ENCODE measurements around the gene CAMK2A.

CAMK2A gene

DNA sequence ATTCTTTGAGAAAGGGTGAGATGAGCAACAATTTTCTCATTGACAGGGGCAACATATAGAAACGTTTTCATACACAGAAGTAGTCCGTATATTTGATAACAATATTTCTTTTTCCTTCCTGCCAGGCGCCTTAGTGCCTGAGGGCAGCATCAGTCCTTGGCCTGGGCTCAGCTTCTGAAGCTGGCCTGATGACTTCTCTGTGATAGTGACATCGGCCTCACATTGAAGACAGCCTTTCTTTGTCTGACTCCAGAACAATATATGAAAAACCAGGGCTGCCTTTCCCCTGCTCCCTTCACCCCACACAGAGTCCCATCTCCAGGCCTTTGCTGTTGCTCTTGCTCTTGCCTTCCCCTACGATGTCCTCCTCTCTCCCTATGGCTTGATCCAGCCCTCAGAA is 43.8 kb upstream of the CAMK2A start:
- Histone ChIP-seq H3K79me2 (ENCODE audit: insufficient read depth, low read depth) (no peaks in the 10 kb centered on the region), H4K20me1 (ENCODE audit: insufficient read depth) (no peaks in the 10 kb centered on the region), H3K27me3 (ENCODE audit: insufficient read depth, low read depth) (no peaks in the 10 kb centered on the region), H3K4me2 (no peak overlapping the region), H3K4me1 (ENCODE audit: low read depth, poor library complexity, severe bottlenecking) (peaks cover 23% of the 10 kb centered on the region), H2AFZ (ENCODE audit: low read depth) (no peak overlapping the region), H3K27ac (no peak overlapping the region), H3K36me3 (ENCODE audit: insufficient read depth) (no peaks in the 10 kb centered on the region), H3K4me3 (IDR thresholded peaks at IDR 0.05; ENCODE audit: insufficient read depth, low read depth, low read length) (no peak overlapping the region), H3K9ac (no peak overlapping the region)
- TF ChIP-seq, protein P1, sequence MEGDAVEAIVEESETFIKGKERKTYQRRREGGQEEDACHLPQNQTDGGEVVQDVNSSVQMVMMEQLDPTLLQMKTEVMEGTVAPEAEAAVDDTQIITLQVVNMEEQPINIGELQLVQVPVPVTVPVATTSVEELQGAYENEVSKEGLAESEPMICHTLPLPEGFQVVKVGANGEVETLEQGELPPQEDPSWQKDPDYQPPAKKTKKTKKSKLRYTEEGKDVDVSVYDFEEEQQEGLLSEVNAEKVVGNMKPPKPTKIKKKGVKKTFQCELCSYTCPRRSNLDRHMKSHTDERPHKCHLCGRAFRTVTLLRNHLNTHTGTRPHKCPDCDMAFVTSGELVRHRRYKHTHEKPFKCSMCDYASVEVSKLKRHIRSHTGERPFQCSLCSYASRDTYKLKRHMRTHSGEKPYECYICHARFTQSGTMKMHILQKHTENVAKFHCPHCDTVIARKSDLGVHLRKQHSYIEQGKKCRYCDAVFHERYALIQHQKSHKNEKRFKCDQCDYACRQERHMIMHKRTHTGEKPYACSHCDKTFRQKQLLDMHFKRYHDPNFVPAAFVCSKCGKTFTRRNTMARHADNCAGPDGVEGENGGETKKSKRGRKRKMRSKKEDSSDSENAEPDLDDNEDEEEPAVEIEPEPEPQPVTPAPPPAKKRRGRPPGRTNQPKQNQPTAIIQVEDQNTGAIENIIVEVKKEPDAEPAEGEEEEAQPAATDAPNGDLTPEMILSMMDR (conservative IDR thresholded peaks at IDR 0.05; ENCODE audit: low read depth, low read length) = no peak

DNA sequence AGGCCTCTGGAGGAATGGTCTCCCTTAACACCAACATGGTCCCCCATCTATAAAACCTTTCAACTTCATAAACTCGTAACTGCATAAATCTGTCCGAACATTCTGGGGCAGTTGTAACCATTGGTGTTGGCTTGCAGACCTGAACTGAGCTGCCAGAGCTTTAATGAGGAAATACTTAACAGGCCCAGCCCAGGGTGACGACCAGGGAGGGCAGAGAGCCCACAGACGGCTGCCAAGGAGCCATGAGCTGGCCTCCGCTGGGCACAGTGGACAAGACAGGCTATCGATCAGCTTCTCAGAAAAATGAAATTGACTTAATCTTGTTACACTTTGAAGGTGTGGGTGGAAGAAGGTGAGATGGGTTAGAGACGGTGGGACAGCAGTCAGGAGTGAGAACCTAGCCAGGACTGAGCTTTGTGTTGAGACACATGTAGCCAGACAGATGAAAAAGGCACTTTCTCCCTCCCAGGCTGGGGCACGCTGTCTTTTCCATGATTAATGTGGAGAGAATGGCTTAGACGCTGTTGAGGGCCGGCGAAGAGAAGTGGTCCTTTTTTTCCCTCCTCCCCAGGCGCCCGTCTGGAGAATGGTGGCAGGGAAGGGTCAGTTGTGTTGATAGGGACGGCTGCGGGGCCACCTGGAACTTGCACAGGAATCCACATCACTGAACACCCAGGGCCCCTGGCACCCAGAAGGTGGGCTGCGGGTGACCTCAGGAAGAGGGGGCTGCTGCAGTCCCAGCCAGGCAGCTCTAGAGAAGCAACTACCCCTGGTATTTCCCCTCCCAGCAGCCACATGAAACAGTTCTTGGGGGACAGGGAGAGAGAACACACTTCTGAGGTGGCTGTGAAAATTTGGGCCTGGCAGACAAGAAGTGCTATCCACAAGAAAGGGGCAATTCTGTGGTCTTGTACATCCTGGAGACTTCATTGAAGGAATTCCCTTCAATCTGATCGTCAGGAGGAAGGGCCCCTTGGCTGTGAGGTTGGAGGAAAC is 40.6 kb upstream of the CAMK2A start:
- Histone ChIP-seq H3K27me3 (ENCODE audit: insufficient read depth, low read depth) (no peaks in the 10 kb centered on the region), H4K20me1 (ENCODE audit: insufficient read depth) (no peaks in the 10 kb centered on the region), H2AFZ (ENCODE audit: low read depth) (no peak overlapping the region), H3K4me2 (no peak overlapping the region), H3K36me3 (ENCODE audit: insufficient read depth) (no peaks in the 10 kb centered on the region), H3K79me2 (ENCODE audit: insufficient read depth, low read depth) (no peaks in the 10 kb centered on the region), H3K4me3 (IDR thresholded peaks at IDR 0.05; ENCODE audit: insufficient read depth, low read depth, low read length) (no peak overlapping the region), H3K4me1 (ENCODE audit: low read depth, poor library complexity, severe bottlenecking) (peaks cover 12% of the 10 kb centered on the region), H3K27ac (no peak overlapping the region), H3K9ac (no peak overlapping the region)
- TF ChIP-seq, protein P1 (conservative IDR thresholded peaks at IDR 0.05; ENCODE audit: low read depth, low read length) = no peak

DNA sequence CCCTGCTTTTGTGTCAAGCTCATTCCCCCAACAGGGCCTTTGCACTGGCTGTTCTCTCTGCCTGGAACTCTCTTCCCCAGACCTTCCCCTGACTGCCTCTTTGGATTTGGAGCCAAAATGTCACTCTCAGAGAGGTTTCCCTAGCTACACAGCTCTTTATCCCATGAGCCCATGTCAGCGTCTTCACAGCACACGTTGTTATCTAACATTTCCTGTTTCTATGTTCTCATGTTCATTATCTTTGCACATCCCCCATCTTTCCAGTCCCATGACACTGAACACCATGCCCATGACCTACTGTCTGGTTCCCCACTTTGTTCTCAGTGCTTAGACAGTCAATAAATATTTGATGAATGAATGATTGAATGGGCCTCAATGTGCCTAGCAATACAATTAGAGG is 39.5 kb upstream of the CAMK2A start:
- no peak overlapping the region for H3K27ac ChIP-seq
- no peaks in the 10 kb centered on the region for H4K20me1 ChIP-seq (ENCODE audit: insufficient read depth)
- H3K36me3 ChIP-seq (ENCODE audit: insufficient read depth) = no peaks in the 10 kb centered on the region
- TF ChIP-seq, protein P1 (conservative IDR thresholded peaks at IDR 0.05; ENCODE audit: low read depth, low read length) = no peak
- H3K27me3 ChIP-seq (ENCODE audit: insufficient read depth, low read depth) = no peaks in the 10 kb centered on the region
- H3K9ac ChIP-seq = no peak overlapping the region
- no peaks in the 10 kb centered on the region for H3K79me2 ChIP-seq (ENCODE audit: insufficient read depth, low read depth)
- peaks cover 12% of the 10 kb centered on the region for H3K4me1 ChIP-seq (ENCODE audit: low read depth, poor library complexity, severe bottlenecking)
- no peak overlapping the region for H3K4me3 ChIP-seq (IDR thresholded peaks at IDR 0.05; ENCODE audit: insufficient read depth, low read depth, low read length)
- no peak overlapping the region for H2AFZ ChIP-seq (ENCODE audit: low read depth)
- no peak overlapping the region for H3K4me2 ChIP-seq

DNA sequence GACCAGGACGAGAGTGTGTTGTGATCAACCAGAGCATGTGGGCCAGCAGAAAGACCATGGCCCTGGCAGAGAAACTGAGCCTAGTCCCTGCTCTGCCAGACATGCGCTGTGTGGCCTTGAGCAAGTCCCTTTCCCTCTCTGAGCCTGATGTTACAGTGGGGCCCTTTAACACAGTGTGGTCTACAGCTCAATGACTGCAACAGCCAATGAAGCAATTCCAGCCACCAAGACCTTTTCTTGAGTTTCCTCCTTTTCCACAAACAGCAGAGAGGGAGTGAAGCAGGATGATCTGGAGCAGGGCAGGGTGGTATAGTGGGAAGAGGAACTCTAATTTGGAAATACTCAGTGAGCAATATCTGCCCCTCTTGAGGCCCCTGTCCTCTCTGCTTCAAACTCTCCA is 38.9 kb upstream of the CAMK2A start:
- Histone ChIP-seq H3K4me2 (no peak overlapping the region), H3K27ac (no peak overlapping the region), H3K36me3 (ENCODE audit: insufficient read depth) (no peaks in the 10 kb centered on the region), H4K20me1 (ENCODE audit: insufficient read depth) (no peaks in the 10 kb centered on the region), H3K9ac (no peak overlapping the region), H3K27me3 (ENCODE audit: insufficient read depth, low read depth) (no peaks in the 10 kb centered on the region), H2AFZ (ENCODE audit: low read depth) (no peak overlapping the region), H3K79me2 (ENCODE audit: insufficient read depth, low read depth) (no peaks in the 10 kb centered on the region), H3K4me3 (IDR thresholded peaks at IDR 0.05; ENCODE audit: insufficient read depth, low read depth, low read length) (no peak overlapping the region), H3K4me1 (ENCODE audit: low read depth, poor library complexity, severe bottlenecking) (peaks cover 12% of the 10 kb centered on the region)
- TF ChIP-seq, protein P1 (conservative IDR thresholded peaks at IDR 0.05; ENCODE audit: low read depth, low read length) = no peak
